Activated CD4-positive, alpha-beta T cell treated with anti-CD3 and anti-CD28 coated beads, Interleukin-2, amount 50 U/mL, for 4 hours (primary cell): ENCODE measurements around the gene PROCR.
A peak's percentile ranks its signal among the peaks of the same experiment; 100 is the strongest.
"Not testable (repeated sequence)": the region's sequence is repeated elsewhere in the genome, so short reads cannot be mapped to it uniquely, and the experiment has no call there.

Source experiments
- DNase-seq, 2 experiments: peaks; one replicate each; pipeline ENCODE4 v3.0.0-alpha.2; 2020

Gene PROCR

DNA sequence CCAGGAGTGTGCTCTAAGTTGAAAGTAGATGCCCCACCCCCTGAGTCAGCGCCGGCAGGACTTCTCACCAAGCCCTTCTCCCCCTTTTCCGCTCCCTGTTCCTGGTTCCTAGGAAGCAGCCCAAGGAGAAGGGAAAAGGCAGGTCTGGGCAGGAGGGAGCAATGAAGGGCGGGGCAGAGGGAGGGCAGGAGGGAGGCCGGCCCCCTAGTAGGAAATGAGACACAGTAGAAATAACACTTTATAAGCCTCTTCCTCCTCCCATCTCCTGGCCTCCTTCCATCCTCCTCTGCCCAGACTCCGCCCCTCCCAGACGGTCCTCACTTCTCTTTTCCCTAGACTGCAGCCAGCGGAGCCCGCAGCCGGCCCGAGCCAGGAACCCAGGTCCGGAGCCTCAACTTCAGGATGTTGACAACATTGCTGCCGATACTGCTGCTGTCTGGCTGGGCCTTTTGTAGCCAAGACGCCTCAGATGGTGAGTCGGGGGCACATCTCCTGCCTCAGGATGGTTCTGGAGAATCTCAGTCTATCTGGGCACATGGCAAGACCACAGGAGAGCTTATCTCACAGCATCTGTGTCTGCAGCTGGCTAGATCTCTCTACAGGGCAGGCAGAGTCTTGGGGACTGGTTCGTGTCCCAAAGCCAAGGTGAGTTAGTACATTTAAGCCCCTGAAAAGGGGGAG is at the start of gene PROCR:
PROCR (plus strand) TSS at position 320 of the 681 bp plus-strand sequence; CDS start at position 403, 83 bp downstream.
- no peak for DNase-seq

DNA sequence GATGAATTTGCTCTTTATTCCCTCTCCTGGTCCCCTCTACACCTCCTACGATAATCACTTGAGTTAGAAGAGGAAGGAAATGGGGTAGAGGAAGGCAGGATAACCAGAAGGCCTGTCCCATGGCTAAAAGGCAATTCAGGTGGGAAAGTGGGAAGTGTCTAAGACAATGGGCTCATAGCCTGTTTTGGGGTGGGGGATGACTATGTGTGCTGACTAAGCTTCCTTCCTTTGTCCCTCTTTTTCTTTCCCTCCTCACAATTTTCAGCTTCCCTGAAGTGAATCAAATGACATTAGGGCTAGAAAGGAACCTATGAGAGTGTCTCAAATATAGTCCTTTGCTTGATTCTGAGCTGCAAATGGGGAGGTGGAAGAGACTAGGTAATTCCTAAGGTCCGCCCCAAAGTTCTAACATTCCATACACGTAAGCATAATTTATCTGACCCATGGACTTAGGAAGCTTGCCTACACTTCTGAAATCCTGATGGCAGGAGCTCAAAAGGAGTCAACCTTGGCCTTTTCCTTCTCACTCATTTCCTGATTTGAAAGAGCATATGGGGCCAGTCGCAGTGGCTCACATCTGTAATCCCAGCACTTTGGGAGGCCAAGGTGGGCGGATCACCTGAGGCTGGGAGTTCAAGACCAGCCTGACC is 49.0 kb upstream of the PROCR start:
- DNase-seq: no peak

DNA sequence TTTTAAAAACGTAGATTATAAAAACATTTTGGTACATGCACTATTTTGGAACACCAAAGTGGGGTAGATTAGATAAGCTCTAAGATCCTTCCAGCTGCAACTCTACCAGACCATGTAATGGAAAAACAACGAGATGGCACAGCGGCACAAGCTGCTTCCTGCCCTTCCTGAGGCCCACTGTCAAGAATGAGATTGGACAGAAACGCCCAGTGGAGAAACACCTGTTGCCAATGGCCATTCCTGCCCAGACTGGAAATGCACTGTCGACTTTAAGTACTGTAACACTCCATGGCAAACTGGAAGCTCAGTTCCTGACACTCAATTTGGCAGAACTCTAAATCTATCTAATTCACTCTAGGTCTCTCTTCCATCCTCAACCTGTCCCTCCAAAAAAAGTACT is 46.1 kb upstream of the PROCR start:
- no peak for DNase-seq

DNA sequence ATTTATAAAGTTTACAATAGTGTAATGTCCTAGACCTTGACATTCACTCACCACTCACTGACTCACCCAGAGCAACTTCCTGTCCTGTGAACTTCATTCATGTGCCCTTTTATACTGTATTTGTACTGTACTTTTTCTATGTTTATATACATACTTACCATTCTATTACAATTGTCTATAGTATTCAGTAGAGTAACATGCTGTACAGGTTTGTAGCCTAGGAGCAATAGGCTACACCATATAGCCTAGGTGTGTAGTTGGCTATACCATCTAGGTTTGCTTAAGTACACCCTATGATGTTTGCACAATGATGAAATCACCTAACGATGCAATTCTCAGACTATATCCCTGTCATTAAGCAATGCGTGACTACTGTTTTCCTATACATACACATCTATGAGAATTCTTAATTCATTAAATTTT is 42.2 kb upstream of the PROCR start:
- no peak for DNase-seq

DNA sequence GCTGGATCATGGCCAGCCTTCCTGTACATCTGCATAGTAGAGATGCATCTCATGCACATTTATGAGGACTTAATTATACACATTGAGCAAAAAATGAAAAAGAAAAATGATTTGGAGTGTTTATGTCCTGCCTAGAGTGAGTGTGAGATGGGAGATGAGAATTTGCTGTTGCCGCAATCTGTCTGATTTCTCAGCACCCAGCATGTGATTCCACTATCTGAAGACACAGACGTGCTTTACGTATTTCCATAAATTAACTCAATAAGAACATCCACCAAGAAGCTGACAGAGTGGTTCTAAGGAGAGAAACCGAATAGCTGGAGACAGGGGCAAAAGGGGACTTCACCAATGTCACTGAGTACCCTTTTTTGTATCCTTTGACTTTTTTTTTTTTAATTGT is 39.9 kb upstream of the PROCR start:
- DNase-seq: no peak

DNA sequence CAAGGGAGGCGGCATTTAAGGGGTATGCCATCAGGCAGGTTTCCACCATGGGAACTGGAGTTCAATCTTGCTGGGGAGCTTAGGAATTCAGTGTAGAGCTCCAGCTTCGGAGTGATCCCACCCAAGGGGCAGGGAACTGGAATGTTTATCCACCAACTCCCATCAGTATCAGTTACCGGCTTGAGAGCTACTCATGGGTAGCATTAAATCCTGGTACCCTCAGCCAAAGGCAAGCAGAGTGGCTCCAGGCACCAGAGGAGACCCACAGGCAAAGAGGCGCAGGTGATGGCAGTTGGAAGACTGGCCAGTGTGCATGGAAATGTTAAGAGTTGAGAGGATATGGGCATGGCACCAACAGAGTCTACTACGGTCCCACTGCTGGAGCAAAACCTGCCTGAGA is 38.8 kb upstream of the PROCR start:
- no peak for DNase-seq

DNA sequence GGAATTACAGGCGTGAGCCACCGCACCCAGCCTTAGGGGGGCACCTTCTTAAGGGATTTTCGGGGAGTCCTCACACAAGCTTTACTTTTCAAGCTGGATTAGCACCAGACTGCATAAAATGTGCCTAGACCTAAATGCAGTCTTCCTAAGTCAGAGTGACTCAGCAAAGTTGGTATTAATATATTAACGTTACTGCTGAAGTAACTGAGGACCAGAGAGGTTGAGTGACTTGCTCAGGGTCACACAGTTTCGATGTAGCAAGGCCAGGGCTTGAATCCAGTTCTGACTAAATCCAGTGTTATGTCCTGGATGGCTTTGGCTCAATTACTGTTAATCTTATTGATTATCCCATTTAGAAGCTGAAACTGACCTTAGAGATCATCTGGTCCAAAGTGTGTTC is 38.1 kb upstream of the PROCR start:
- DNase-seq: no peak

DNA sequence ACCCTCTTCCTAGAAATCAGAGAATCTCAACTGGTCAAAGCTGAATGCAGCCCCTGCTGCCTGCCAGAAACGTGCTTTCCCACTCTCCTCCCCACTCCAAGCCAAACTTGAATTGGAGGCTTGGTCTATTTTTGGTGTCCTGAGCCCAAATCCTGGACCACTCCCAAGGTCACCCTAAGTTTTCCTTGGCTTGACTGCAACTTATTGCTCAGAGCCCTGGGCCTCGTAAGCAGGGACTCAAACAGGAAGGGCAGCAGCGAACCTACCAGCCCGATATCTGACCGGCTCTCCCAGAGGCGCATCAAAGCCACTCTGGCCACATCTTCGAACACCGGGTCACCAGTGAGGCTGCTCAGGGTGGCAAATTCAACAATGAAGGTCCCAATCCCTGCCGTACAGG is 37.4 kb upstream of the PROCR start:
- DNase-seq: no peak

DNA sequence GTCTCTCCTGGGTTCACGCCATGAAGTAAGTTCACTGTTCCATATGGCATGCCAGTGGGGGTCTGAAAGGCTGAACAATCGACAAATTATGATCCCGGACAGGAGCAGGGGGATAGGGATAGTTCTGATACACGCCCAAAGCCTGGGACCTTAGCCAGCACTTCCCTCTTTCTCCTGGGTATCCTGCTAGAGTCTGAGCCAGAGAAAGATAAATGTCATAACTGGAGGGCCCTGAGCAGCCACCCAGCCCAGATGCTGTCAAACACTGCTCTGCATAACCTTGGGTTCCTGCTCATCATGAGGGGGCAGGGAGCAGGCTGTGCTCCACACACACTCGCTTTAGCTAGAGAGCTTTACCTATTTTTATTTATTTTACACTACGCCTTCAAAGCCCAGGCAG is 37.0 kb upstream of the PROCR start:
- DNase-seq: no peak

DNA sequence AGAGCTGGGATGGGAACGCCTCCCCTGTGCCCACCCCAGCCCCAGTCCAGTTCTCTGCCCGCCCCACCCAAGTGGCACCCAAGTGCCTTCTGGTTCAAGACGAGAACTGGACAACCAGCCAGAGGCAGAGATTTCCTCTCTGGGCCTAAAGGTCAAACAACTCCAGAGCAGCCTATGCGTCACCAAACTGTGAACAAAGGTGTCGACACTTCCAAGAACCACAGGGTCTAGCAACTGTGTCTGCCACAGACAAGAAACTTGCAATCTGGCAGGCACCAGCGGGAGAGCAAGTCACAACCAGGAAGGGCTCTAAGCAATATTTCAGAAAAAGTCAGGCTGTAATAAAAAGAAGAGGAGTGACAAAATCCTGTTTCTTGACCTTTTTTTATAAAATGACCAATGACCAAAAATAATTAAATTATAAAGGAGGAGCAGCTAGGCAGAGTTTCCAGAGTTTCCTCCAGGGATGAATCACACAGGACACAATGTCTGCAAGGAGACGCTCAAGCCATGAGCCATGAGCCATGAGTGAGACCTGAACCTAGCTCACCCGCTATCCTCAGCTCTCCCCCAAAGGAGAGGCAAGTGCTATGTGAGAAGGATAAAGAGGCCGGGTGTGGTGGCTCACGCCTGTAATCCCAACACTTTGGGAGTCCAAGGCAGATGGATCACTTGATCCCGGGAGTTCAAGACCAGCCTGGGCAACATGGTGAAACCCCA is 35.8 kb upstream of the PROCR start:
- DNase-seq: no peak

DNA sequence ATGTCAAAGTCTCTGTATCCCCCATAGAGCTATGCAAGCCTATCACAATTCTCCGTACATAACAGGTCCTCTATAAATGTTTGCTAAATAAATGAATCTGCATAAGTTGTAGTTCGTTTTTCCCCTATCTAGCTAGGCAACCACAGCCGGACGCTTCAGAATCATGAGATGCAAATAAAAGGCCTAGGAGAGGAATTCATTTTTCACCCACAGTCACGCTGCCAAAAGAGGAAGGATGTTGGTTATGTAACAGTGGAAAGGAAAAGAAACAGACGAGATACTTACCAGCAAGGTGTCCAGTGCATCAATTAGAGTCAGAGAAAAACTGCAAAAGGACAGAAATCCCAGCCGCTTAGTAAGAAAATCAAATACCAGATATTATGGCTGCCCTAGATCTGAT is 27.2 kb upstream of the PROCR start:
- DNase-seq: no peak

DNA sequence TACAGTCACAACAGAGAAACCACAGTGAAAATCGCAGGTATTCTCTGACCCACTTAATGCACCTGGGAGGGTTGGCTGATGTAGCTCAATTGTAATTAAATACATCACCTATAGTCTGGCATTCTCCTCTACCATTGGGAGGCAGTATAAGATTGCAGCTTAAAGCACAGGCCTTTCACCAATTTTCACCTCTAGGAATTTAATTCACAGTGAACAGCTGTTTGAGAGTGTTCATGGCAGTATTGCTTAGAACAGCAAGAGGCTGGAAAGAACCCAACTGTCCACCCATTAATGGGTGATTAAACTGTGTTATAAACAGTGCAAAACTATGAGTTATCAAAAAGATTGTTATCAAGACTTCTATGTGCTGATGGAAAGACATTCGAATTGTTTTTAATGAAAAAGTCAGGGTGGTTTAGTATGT is 26.7 kb upstream of the PROCR start:
- peak in 1 of 2 experiments; percentile 2 for DNase-seq

DNA sequence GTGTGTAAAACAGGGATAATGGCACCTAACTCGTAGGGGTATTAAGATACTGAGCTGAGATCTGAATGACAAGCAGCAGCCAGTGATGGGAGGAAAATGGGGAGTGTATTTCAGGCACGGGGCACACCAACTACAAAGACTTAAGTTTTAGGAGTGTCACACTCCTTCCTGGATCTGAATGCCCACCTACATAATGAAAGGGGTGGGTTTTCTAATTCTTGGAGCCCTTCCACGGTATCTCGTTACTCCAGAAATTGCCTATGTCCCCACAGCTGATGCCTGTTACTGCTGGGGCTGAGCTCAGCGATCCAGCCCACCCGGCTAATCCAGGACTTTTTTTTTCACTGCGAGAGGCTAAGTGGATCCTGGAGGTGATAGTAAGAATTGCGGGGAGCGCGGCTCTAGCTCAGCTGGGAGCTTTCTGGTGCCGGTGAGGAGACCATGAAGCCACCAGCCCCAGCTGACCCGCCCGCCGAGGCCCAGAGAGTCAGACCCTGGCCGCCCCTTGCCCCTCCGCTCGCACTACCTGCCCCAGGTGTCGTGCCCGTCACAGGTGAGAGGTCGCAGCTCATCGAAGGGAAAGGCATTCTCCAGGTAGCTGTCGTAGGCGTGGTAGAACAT is 25.5 kb upstream of the PROCR start:
- peak in 1 of 2 experiments; percentile 19 for DNase-seq

DNA sequence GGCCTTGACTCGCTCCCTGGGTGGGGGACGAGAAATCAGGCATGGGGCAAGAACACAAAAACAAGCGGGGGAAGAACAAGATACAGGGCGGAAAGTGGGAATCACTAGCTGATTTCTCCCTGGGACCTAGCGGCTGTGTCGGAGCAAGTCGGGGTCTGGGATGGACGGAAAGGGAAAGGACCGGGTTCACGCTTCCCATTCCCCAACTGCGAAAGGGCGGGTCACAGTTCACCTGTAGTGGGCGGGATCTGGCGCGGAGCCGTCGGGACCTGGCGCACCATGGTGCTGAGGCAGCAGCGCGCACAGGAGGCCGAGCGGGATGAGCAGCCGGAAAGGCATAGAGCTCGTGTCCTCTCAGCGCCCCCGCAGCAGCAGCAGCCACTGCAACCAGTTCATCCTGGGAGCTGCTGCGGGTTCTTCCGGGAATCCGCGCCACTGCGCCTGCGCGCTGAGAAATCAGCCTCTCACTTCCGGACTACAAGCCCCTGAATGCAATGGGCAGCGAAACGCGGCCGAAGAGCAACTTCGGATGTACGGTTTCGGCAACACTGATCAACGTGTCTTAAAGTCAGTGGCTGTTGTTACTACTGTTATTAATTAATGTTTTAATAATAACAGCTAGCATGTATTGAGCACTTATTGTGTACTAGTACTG is 24.8 kb upstream of the PROCR start, which contains the start of gene EDEM2:
EDEM2 (minus strand) TSS at position 417 of the 655 bp plus-strand sequence; CDS start at position 339, 78 bp downstream.
- DNase-seq: peak; percentile 86 to 90

DNA sequence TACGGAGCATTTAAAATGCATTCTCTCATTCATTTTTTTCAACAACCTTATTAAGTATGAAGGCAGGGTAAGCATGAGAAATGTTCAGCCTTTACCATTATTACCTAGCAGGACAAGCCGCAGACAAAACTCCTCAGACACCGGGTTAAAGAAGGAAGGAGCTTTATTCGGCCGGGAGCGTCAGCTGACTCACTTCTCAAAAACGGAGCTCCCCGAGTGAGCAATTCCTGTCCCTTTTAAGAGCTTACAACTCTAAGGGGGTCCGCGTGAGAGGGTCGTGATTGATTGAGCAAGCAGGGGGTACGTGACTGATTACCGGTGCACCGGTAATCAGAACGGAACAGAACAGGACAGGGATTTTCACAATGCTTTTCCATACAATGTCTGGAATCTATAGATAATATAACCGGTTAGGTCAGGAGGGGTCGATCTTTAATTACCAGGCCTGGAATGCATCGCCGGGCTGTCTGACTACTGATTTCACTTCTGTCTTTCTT is 24.2 kb upstream of the PROCR start:
- peak in 1 of 2 experiments; percentile 8 for DNase-seq

DNA sequence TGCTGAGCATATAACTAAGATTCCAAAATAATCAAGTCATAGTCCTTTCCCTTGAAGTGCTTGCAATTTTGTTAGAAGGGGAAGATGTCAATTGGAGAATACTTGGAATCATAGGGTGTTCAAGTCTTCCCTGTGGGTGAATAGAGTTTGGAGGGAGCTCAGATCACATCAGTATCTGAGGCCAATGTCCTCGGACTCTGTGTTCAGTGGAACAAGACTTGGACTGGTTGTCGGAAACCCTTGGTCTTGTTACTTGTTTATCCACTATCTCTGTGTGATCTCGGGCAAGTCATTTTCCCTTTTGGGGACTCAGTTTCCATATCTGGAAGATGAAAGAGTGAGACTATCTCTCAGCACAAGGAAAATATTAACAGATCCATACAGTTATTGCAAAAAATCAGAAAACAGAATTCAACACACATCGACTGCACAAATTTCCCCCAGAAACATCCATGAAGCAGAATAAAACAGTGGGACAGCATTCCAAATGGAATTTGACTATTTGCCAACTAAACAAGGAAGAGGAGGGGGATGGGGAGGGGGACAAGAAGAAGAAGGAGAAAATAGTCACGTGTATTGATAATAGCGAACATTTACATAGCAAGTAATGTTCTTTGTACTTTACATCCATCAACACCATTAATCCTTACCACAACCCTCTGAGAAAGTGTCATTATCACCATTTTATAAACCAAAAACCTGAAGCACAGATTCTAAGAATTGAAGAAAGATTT is 20.9 kb upstream of the PROCR start:
- no peak for DNase-seq

DNA sequence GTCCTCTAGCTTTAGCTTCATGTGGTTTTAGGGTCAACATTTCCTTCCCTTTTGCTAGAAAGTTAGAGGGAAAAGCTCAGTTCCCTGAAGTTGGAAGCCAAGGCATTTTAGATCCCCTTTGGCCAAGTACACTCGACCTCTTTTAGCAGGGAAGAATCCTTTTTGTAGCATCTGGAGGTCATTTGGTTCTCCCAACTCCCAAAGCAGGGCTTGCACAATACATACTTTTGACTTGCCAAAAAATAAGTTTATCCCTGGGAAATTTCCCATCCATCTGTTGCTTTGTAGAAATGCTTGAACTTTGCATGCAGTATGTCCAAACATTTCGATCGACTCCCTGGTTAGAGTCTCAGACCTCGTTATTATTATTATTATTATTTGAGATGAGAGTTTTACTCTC is 20.1 kb upstream of the PROCR start:
- DNase-seq: no peak

DNA sequence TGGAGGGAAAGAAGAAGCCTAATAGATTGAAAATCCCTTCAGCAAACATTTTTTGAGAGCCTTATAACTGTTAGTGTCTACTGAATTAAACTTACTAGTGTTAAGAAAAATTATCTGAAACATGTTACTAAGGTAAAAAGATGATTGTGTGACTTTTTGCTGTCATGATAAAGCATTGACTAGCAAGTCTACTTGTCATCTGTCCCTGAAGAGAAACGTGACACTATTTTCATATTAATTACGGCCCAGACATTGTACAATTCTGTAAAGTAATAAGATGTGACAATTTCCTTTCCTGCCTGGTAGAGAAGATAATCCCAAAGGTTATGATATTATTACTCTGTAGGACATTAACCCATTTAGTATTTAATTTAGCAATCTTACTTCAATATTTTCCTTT is 15.9 kb upstream of the PROCR start:
- no peak for DNase-seq

DNA sequence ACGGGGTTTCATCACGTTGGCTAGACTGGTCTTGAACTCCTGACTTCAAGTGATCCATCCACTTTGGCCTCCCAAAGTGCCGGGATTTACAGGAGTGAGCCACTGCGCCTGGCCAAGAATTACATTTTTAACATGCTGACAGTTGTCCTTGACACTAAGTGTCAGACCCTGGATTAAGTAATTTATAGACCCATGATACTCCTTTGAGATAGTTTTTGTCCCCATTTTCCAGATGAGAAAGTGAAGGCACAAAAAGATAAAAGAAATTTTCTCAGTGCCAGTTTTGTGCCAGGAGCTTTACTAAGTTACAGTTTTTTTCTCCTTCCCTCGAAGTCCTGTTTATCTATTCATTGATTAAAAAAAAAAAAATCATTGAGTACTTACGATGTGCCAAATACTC is 14.9 kb upstream of the PROCR start:
- no peak for DNase-seq

DNA sequence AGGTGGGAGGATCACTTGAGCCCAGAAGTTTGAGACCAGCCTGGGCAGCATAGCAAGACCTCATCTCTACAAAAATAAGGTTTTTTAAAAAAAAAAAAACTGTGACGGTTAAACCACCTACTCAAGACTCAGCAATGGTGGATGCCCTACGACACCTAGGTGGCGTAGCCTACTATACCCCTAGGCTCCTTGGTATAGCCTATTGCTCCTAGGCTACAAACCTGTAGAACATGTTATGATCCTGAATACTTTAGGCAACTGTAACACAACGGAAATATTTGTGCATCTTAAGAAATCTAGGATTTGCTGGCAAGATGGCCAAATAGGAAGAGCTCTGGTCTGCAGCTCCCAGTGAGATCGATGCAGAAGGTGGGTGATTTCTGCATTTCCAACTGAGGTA is 11.5 kb upstream of the PROCR start:
- not testable (repeated sequence) for DNase-seq

DNA sequence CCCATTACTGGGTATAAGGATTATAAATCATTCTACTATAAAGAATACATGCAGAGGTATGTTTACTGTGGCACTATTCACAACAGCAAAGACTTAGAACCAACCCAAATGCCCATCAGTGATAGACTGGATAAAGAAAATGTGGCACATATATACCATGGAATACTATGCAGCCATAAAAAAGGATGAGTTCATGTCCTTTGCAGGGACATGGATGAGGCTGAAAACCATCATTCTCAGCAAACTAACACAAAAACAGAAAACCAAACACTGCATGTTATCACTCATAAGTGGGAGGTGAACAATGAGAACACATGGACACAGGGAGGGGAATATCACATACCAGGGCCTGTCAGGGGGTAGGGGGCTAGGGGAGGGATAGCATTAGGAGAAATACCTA is 7.3 kb upstream of the PROCR start:
- DNase-seq: not testable (repeated sequence)
